ENCODE measurements around the gene CXorf66. TPM values are rescaled to one million over a fixed set of nuclear protein-coding genes. Genes with fewer than 3 reads are reported as not detected.

The CXorf66 gene
- total and polyA plus RNA-seq, 11 donors, result not detected

- no peak for TF ChIP-seq CTCF (IDR thresholded peaks at IDR 0.05)
- TF ChIP-seq POLR2A (IDR thresholded peaks at IDR 0.05), result no peak
- DNase-seq, result no peak
- Histone ChIP-seq H3K27me3 (peaks cover 0 to 7% (median 0%) of the 10 kb centered on the region in 9 donors), H3K4me1 (no peaks in the 10 kb centered on the region), H3K27ac (no peak overlapping the region), H3K4me3 (no peak overlapping the region), H3K9me3 (no peaks in the 10 kb centered on the region), H3K36me3 (no peaks in the 10 kb centered on the region)
- intact Hi-C loops (cut with DNase I), result no loop called here
- no peak for ATAC-seq
- WGBS, 4 donors, result 60 to 82% (median 76%) methylated on average over 3 of the region's 3 CpGs
Measured at GRCh38 chrX:139945075-139945474, 20.2 kb downstream of the CXorf66 start.

- Histone ChIP-seq H3K27me3 (peaks cover 0 to 14% (median 0%) of the 10 kb centered on the region in 9 donors), H3K9me3 (no peaks in the 10 kb centered on the region), H3K4me1 (peaks cover 0 to 5% (median 0%) of the 10 kb centered on the region in 12 donors), H3K27ac (no peak overlapping the region), H3K4me3 (no peak overlapping the region), H3K36me3 (no peaks in the 10 kb centered on the region)
- intact Hi-C loops (cut with DNase I), result loop anchor here in 3 of 10 donors (10.0 kb wide), 2 partner anchors 111 to 171 kb away; no protein-coding TSS in a partner anchor
- TF ChIP-seq CTCF (IDR thresholded peaks at IDR 0.05) (no peak), POLR2A (IDR thresholded peaks at IDR 0.05) (no peak)
- ATAC-seq (no peak), DNase-seq (no peak)
Measured at GRCh38 chrX:139936259-139936658, 29.1 kb downstream of the CXorf66 start.

DNA sequence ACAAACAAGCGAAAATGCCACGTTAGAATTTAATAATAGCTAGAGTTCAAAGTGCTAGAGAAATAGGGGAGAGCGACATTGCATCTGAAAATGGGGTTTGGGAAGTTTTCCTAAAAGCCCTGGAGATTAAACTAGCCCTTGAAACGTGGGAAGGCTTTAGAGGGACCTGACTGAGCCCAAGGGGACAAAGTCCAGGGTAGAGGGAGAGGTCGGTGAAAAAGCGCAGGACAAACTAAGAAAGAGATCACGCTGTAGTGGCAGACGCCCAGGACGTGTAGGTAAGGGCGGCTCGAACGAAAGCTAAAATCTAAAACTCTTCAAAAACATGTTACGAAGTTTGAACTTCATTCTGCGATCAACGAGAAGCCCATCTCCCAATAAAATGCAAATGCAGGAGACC, 31.4 kb downstream of the CXorf66 start:
- WGBS, 4 donors, result 68 to 82% (median 75%) methylated on average over 15 of the region's 15 CpGs
- Histone ChIP-seq H3K27me3 (peaks cover 0 to 14% (median 0%) of the 10 kb centered on the region in 9 donors), H3K4me1 (peaks cover 0 to 10% (median 0%) of the 10 kb centered on the region in 12 donors), H3K36me3 (no peaks in the 10 kb centered on the region), H3K4me3 (peak overlapping the region in 10 of 12 donors; percentile 65 to 97 (median 82)), H3K9me3 (no peaks in the 10 kb centered on the region), H3K27ac (peak overlapping the region; percentile 82 to 97 (median 91))
- ATAC-seq (no peak), DNase-seq (no peak)
- TF ChIP-seq CTCF (IDR thresholded peaks at IDR 0.05), result no peak
- no peak for TF ChIP-seq POLR2A (IDR thresholded peaks at IDR 0.05)
- intact Hi-C loops (cut with DNase I), result loop anchor here in 3 of 10 donors (2.0 to 10.0 kb wide), 4 partner anchors 53 to 169 kb away; no protein-coding TSS in a partner anchor

- intact Hi-C loops (cut with DNase I), result loop anchor here in 3 of 10 donors (2.0 to 10.0 kb wide), 4 partner anchors 52 to 168 kb away; no protein-coding TSS in a partner anchor
Measured at GRCh38 chrX:139932901-139933796, 32.2 kb downstream of the CXorf66 start, which contains the start of gene ATP11C. Gene ATP11C (minus strand): TSS chrX:139933053. CDS start chrX:139932042, 1,011 bp downstream.

More at GRCh38 chrX:139932901-139933796, 32.2 kb downstream of the CXorf66 start, which contains the start of gene ATP11C:
- peak; percentile 93 to 99 (median 96) for ATAC-seq
- Histone ChIP-seq H3K27me3 (peaks cover 0 to 14% (median 0%) of the 10 kb centered on the region in 9 donors), H3K9me3 (no peaks in the 10 kb centered on the region), H3K4me3 (peak within 1 kb of the TSS; percentile 52 to 97 (median 77)), H3K36me3 (no peaks in the 10 kb centered on the region), H3K4me1 (peaks cover 0 to 10% (median 0%) of the 10 kb centered on the region in 12 donors), H3K27ac (peak within 1 kb of the TSS; percentile 82 to 97 (median 91))
- 2 to 22% (median 13%) methylated on average over 51 to 52 of the region's 52 CpGs for WGBS, 4 donors
- TF ChIP-seq POLR2A (IDR thresholded peaks at IDR 0.05) (peak in 1 of 2 donors; percentile 59), CTCF (IDR thresholded peaks at IDR 0.05) (peak in 5 of 12 donors; percentile 3 to 30 (median 14))
- peak; percentile 80 to 87 (median 85) for DNase-seq

Measured in heart left ventricle (tissue), 16 donors.